Measurements from ENCODE around the gene GRPR.
"Not testable (repeated sequence)": the region's sequence is repeated elsewhere in the genome, so short reads cannot be mapped to it uniquely, and the experiment has no call there.

GRPR gene

DNA sequence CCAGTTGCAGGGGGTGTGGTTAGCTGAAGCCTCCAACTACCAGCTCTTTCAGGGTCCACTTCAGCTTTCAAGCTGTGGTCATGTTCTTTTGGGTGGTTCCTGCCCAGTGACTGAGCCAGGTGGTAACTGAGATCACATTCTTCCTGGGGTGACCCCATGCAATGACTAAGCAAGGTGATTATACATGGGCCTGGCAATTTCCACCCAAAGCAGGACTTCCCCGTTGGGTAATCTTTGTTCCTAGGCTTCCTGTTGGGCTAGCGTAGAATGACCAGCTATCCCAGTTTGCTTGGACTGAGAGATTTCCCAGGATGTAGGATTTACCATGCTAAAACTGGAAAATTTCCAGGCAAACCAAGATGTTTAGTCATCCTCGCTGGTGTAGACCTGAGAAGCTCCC is 25.5 kb downstream of the GRPR start:
- Mint-ChIP-seq H3K36me3 (no peaks in the 10 kb centered on the region), H3K4me1 (no peaks in the 10 kb centered on the region), H3K27ac (no peak overlapping the region), H3K27me3 (no peaks in the 10 kb centered on the region), H3K4me3 (no peak overlapping the region), H3K9me3 (peaks cover 4% of the 10 kb centered on the region)

DNA sequence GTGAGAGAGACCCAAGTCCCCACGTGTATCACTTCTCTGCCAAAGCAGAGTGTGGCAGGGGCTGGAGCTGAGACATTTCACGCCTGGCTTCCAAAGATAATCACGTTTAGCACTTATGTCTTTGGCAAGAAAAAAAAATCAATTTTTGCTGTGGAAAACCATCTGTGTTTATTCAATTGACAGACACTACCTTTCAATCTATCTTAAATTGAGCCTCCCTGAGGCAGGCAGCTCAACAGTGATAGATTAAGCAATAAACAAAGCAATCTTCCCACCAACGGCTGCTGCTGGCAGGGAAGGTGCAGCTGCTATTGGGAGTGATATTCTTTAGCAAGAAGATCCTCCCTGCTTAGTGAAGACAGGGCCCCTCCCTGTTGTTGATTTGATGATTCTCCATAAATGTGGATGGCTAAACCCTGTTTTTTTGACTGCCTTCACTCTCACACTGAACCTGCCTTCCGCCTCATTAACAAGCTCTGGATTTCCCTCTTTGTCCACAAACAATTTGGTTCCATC is 32.3 kb downstream of the GRPR start:
- Mint-ChIP-seq H3K4me3 (no peak overlapping the region), H3K27me3 (no peaks in the 10 kb centered on the region), H3K9me3 (no peaks in the 10 kb centered on the region), H3K4me1 (no peaks in the 10 kb centered on the region), H3K27ac (no peak overlapping the region), H3K36me3 (no peaks in the 10 kb centered on the region)

DNA sequence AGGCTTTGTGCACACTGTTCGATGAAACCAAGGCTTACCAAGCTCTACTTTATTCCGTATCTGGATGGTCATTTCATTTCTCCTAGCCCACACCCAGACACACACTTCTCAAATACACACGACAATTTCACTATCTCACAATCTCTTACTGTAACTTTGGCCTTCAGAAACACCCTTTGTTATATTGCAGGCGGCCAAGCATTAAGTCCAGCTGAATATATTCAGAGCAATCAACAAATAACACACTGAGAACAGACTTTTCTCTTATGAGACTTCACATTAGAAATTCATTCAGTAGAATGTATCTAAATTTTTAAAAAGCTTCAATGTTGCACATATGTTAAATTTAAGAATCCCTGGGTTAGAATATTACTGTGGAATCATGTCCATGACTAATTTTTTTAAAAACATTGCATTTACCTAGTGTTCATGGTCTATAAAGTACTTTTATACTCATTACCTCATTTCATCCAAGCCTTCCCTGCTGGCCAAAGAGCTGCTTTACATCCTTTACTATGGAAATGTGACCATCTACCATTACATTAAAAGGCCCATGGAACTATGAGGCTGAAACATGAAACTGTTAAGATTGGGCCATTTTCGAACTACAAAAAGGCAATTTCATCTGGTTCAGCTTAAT is 33.4 kb downstream of the GRPR start:
- Mint-ChIP-seq H3K4me1 (no peaks in the 10 kb centered on the region), H3K9me3 (no peaks in the 10 kb centered on the region), H3K27ac (no peak overlapping the region), H3K4me3 (no peak overlapping the region), H3K27me3 (no peaks in the 10 kb centered on the region), H3K36me3 (no peaks in the 10 kb centered on the region)

DNA sequence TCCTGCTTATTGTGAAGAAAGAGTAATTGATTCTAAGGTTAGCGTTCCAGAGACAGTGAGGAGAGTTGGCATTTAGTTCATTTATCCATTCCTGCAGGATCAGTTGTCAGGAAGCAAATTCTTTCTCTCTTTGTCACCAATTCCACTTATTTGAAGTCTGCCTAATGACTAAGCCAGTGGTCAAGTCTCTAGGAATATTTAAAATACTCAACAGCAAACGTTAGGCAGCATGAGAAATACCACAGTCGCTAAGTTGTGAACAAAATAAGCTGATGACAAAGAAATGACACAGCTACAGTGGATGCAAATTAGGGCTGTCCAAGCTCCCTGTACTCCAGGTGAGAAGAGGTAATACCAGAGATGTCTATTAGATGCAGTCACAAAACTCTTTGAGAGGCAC is 37.4 kb downstream of the GRPR start:
- Mint-ChIP-seq H3K36me3 (no peaks in the 10 kb centered on the region), H3K4me1 (no peaks in the 10 kb centered on the region), H3K27ac (no peak overlapping the region), H3K4me3 (no peak overlapping the region), H3K27me3 (no peaks in the 10 kb centered on the region), H3K9me3 (no peaks in the 10 kb centered on the region)

DNA sequence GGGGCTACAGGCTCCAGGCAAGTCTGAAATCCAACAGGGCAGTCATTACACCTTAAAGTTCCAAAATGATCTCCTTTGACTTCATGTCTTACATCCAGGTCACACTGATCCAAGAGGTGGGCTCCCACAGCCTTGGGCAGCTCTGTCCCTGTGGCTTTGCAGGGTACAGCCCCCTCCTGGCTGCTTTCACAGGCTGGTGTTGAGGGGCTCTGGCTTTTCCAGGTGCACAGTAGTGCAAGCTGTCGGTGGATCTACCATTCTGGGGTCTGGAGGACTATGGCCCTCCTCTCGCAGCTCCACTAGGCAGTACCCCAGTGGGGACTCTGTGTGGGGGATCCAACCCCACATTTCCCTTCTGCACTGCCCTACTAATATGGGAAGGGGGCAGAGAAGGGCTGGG is 37.8 kb downstream of the GRPR start:
- H3K36me3 Mint-ChIP-seq, H3K9me3 Mint-ChIP-seq, H3K27me3 Mint-ChIP-seq, H3K4me1 Mint-ChIP-seq, H3K4me3 Mint-ChIP-seq, H3K27ac Mint-ChIP-seq: not testable (repeated sequence)

DNA sequence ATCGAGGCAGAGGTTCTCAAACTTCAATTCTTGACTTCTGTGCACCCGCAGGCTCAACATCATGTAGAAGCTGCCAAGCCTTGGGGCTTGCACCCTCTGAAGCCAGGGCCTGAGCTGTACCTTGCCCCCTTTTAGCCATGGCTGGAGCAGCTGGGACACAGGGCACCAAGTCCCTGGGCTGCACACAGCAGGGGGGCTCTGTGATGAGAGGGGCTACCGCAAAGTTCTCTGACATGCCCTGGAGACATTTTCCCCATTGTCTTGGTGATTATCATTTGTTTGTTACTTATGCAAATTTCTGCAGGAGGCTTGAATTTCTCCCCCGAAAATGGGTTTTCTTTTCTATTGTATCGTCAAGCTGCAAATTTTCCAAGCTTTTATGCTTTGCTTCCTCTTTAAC is 39.0 kb downstream of the GRPR start:
- no peak overlapping the region for H3K4me3 Mint-ChIP-seq
- H3K9me3 Mint-ChIP-seq, result no peaks in the 10 kb centered on the region
- no peaks in the 10 kb centered on the region for H3K36me3 Mint-ChIP-seq
- H3K27ac Mint-ChIP-seq, result no peak overlapping the region
- H3K27me3 Mint-ChIP-seq, result no peaks in the 10 kb centered on the region
- no peaks in the 10 kb centered on the region for H3K4me1 Mint-ChIP-seq

- H3K4me1 Mint-ChIP-seq, result no peaks in the 10 kb centered on the region
- H3K27ac Mint-ChIP-seq, result no peak overlapping the region
- no peaks in the 10 kb centered on the region for H3K36me3 Mint-ChIP-seq
- H3K4me3 Mint-ChIP-seq, result no peak overlapping the region
- H3K27me3 Mint-ChIP-seq, result no peaks in the 10 kb centered on the region
- no peaks in the 10 kb centered on the region for H3K9me3 Mint-ChIP-seq
These were observed 41.4 kb downstream of the GRPR start for GRCh38 chrX:16164748-16165147.

DNA sequence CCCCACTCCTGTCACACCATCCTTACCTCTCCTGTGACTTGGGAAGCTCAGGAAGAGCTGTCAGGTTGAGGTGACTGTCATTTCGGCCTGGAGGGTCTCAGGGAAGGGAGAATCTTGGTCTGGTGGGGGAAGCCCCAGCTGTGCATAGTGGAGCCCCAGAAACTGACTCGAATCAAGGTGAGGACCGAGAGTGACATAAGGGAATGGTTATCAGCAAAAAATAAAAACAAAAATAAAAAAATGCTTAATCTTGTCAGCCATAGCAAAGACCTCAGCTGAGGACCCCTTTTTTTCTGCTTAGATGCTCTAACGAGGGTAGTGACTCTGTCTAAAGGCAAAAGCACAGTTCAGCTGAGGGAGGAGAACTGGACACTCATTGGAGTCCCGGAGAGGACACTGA is 43.8 kb downstream of the GRPR start, which contains the start of gene MAGEB17:
Gene MAGEB17, plus strand, starts transcription at position 301 of the 400 bp plus-strand sequence. CDS start 2,902 bp downstream, outside the sequence.
- Mint-ChIP-seq H3K27me3 (peaks cover 2% of the 10 kb centered on the region), H3K9me3 (no peaks in the 10 kb centered on the region), H3K36me3 (no peaks in the 10 kb centered on the region), H3K4me1 (no peaks in the 10 kb centered on the region), H3K27ac (no peak within 1 kb of the TSS), H3K4me3 (no peak within 1 kb of the TSS)

GRCh38 chrX:16171039-16171438 is 47.7 kb downstream of the GRPR start:
- Mint-ChIP-seq H3K4me1 (no peaks in the 10 kb centered on the region), H3K36me3 (no peaks in the 10 kb centered on the region), H3K9me3 (no peaks in the 10 kb centered on the region), H3K27ac (no peak overlapping the region), H3K27me3 (peaks cover 3% of the 10 kb centered on the region), H3K4me3 (no peak overlapping the region)

DNA sequence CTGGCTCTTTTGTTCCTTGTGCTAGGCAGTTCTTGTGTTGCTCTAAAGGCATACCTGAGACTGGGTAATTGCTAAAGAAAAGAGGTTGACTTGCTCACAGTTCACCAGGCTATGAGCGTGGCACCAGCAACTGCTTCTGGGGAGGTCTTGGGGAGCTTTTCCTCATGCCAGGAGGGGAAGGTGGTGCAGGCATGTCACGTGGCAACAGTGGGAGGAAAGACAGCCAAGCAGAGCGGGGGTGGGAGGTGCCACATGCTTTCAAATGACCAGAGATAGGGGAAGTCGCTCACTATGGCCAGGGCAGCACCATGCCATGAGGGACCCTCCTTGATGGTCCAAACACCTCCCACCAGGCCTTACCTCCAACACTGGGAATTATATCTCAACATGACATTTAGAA is 48.6 kb downstream of the GRPR start:
- H3K9me3 Mint-ChIP-seq, result no peaks in the 10 kb centered on the region
- peaks cover 3% of the 10 kb centered on the region for H3K27me3 Mint-ChIP-seq
- no peaks in the 10 kb centered on the region for H3K4me1 Mint-ChIP-seq
- H3K4me3 Mint-ChIP-seq, result no peak overlapping the region
- no peak overlapping the region for H3K27ac Mint-ChIP-seq
- no peaks in the 10 kb centered on the region for H3K36me3 Mint-ChIP-seq

DNA sequence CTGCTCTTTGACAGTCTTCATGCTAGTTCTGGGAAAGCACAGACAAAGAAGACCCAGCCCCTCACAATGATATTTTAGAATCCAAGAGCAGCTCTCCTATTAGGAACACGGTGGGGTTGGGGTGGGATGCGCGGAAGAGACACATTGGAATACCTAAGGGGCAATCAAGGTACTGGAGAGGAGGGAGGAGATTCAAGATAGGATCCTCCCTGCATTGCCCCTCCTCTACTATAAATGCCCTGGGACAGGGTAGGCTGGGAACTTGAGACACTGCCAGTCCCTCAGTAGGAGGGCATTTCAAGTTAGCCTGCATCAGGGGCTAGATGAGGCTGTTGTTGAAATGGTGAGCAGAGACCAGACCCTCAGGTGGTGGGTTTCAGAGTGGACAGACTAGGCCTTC is 49.0 kb downstream of the GRPR start:
- Mint-ChIP-seq H3K36me3 (no peaks in the 10 kb centered on the region), H3K4me3 (no peak overlapping the region)

DNA sequence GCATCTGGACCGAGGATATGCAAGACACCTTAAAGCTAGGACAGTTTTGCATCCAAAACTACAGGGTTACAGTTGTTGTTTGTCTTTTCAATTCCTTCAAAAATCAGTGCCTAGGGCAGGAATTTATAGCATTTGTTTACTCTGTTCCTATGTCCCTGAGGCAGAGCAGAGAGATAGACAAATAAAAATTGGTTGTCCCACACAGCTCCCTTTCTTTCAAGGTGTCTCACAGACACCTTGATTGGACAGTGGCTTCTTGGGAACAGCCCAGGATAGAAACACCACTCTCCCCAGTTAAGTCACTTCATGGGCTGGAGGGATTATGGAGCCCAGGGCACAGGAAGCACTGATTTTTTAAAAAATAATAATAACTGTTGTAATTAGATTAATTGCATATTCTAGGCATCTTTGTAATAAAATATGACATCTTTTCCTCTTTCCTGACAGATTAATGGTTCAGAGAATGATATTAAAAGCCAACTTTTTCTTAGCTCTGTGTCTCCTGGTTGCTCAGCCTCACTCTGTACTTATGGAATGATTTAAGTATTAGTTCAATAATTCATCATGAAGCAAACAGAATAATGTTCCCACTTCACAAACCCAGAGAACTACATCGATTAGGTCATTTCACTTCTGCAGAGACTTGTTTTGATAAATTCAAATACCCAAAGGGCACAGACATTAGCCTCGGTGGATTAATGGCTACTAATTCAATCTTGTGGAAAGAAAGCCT is 52.1 kb downstream of the GRPR start:
- no peak overlapping the region for H3K4me3 Mint-ChIP-seq
- H3K9me3 Mint-ChIP-seq, result no peaks in the 10 kb centered on the region
- H3K4me1 Mint-ChIP-seq, result no peaks in the 10 kb centered on the region
- no peaks in the 10 kb centered on the region for H3K36me3 Mint-ChIP-seq
- no peak overlapping the region for H3K27ac Mint-ChIP-seq
- peaks cover 3% of the 10 kb centered on the region for H3K27me3 Mint-ChIP-seq

More for the DNA sequence above, 49.0 kb downstream of the GRPR start:
- no peaks in the 10 kb centered on the region for H3K4me1 Mint-ChIP-seq
- H3K27ac Mint-ChIP-seq, result no peak overlapping the region
- no peaks in the 10 kb centered on the region for H3K9me3 Mint-ChIP-seq
- H3K27me3 Mint-ChIP-seq, result peaks cover 3% of the 10 kb centered on the region

DNA sequence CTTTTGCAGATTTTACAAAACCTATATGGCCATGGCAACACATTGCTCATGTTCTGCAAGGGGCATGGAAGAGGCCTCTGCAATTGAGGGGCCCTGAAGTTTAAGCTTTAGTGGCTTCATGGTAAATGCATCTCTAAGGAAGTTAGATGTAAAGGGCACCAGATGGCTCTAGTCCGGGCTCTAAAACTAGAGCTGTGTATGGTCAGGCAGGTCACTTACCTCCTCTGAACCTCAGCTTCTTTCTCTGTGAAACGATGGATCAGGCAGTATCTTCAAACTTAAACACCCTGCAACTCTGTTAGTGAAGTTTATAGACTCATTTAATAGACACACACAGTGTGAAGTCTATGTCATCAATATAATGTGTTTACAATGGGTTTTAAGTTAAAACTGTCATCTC is 53.9 kb downstream of the GRPR start:
- Mint-ChIP-seq H3K27ac (no peak overlapping the region), H3K9me3 (no peaks in the 10 kb centered on the region), H3K4me1 (no peaks in the 10 kb centered on the region), H3K27me3 (peaks cover 2% of the 10 kb centered on the region), H3K36me3 (no peaks in the 10 kb centered on the region), H3K4me3 (no peak overlapping the region)

- not testable (repeated sequence) for H3K36me3 Mint-ChIP-seq, H3K27me3 Mint-ChIP-seq, H3K4me1 Mint-ChIP-seq, H3K9me3 Mint-ChIP-seq, H3K27ac Mint-ChIP-seq, H3K4me3 Mint-ChIP-seq
These were observed 60.5 kb downstream of the GRPR start for GRCh38 chrX:16183843-16184242.

DNA sequence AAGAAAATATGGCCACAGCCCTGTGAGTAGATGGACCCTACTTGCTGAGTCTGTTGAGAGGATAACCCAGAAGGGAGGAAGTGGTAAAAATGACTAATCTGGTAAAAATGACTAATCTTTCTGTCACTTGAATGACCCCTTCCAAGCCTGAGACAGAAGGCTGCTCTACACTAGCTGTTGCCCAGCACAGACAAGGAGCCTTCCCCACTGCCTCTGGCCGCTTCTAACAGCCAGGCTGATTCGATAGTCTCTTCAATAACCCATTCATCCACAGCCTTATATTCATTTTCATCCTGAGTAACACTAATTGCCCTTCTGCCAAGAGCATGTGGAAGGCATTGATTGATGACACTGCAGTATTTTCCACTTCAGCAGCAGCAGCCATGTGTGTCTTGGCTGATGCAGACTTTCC is 62.4 kb downstream of the GRPR start:
- Mint-ChIP-seq H3K4me3 (no peak overlapping the region), H3K27ac (no peak overlapping the region), H3K9me3 (no peaks in the 10 kb centered on the region), H3K27me3 (no peaks in the 10 kb centered on the region), H3K4me1 (no peaks in the 10 kb centered on the region), H3K36me3 (no peaks in the 10 kb centered on the region)

- no peaks in the 10 kb centered on the region for H3K27me3 Mint-ChIP-seq
- no peaks in the 10 kb centered on the region for H3K36me3 Mint-ChIP-seq
- no peaks in the 10 kb centered on the region for H3K9me3 Mint-ChIP-seq
- H3K4me3 Mint-ChIP-seq, result no peak overlapping the region
- no peaks in the 10 kb centered on the region for H3K4me1 Mint-ChIP-seq
- no peak overlapping the region for H3K27ac Mint-ChIP-seq
These were observed 63.1 kb downstream of the GRPR start for GRCh38 chrX:16186380-16187007.

Measured in activated naive CD4-positive, alpha-beta T cell treated with anti-CD3 and anti-CD28 coated beads, Interleukin-2, amount 50 U/mL, for 24 hours (primary cell).